H1 (cell line): ENCODE data around the gene FOXM1.

Source experiments
- BACH1 ChIP-seq: IDR thresholded peaks from 2 replicates; pipeline ENCODE4 v1.6.1; 2012; ENCODE audit warnings: low read length, improper control_type of control experiment
- EZH2 ChIP-seq: fragments of 200-600 bp; sonication (generic); IDR thresholded peaks from 2 replicates; pipeline ENCODE4 v1.7.1; 2012; ENCODE audit warnings: low read depth, mild to moderate bottlenecking, moderate library complexity, low read length, inconsistent platforms; ENCODE audit not compliant: severe bottlenecking
- JUND ChIP-seq: IDR thresholded peaks from 2 replicates; pipeline ENCODE4 v1.6.1; 2011; ENCODE audit warnings: mild to moderate bottlenecking, improper control_type of control experiment, low read length
- MAFK ChIP-seq: IDR thresholded peaks from 2 replicates; pipeline ENCODE4 v1.6.1; 2012; ENCODE audit warnings: low read depth, mild to moderate bottlenecking, improper control_type of control experiment, low read length
- POLR2A ChIP-seq, 2 experiments: IDR thresholded peaks; 1 replicate in 1 of 2; 2 replicates in 1 of 2; pipeline ENCODE4 v1.6.1; 2011; ENCODE audit warnings: low read depth in 2 of 2, low read length in 2 of 2, mild to moderate bottlenecking in 2 of 2; ENCODE audit errors: control extremely low read depth in 1 of 2
- POLR2AphosphoS5 ChIP-seq: IDR thresholded peaks from 2 replicates; pipeline ENCODE4 v1.6.1; 2011; ENCODE audit warnings: low read depth, low read length
- RXRA ChIP-seq: IDR thresholded peaks from 2 replicates; pipeline ENCODE4 v1.6.1; 2011; ENCODE audit warnings: low read depth, mild to moderate bottlenecking, low read length, moderate library complexity; ENCODE audit not compliant: insufficient read depth
- ZNF274 ChIP-seq: IDR thresholded peaks from 2 replicates; pipeline ENCODE4 v1.7.0; 2012; ENCODE audit warnings: low read length, borderline replicate concordance; ENCODE audit errors: extremely low read depth
- TF ChIP-seq, protein P1 (sequence below), 3 experiments: IDR thresholded peaks; 1 replicate in 2 of 3; 2 replicates in 1 of 3; pipeline versions ENCODE4 v1.5.1 to v1.6.1; 2011; ENCODE audit warnings: low read length in 3 of 3, mild to moderate bottlenecking in 3 of 3, inconsistent platforms in 2 of 3, low read depth in 1 of 3, moderate library complexity in 1 of 3; ENCODE audit not compliant: insufficient read depth in 1 of 3; ENCODE audit errors: control extremely low read depth in 1 of 3
- TF ChIP-seq, protein P2 (sequence below): IDR thresholded peaks from 2 replicates; pipeline ENCODE4 v1.6.1; 2011; ENCODE audit warnings: low read length, improper control_type of control experiment

DNA sequence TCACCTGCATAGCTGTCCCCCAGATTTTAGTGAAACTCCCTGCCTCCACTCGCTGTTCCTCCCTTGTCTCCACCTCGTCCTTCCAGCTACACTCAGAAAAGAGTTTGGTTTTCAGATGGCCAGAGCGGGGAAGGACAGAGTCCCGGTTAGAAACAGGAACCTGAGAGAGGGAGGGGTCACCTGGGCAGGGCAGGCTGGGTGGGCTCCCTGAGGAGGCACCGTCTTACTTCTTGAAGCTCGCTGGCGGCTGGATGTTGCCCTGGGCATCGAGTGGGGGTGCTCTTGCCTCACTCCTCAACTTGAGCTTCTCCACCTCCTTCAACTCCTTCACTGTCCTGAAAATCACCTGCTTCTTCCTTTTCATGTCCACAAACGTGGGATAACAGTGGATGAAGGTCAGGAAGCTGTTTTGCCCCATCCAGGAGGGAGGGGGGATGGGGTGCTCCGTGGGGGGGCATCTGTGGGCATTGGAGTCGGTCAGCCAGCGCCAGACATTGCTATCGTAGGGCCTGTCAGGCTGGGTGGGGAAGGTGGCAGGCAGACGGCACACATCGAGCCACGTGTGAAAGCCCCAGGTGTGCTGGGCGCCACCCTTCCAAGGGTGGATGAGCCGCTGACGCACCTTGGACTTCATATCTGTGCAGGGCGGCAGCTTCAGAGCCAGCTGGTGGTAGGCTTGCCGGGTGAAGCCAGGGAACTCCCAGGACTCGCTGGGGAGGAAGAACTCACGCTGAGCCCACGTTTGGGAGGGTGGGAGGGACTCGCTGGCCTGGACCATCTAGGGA lies 22.1 kb downstream of the FOXM1 start:
- TF ChIP-seq, protein P1, sequence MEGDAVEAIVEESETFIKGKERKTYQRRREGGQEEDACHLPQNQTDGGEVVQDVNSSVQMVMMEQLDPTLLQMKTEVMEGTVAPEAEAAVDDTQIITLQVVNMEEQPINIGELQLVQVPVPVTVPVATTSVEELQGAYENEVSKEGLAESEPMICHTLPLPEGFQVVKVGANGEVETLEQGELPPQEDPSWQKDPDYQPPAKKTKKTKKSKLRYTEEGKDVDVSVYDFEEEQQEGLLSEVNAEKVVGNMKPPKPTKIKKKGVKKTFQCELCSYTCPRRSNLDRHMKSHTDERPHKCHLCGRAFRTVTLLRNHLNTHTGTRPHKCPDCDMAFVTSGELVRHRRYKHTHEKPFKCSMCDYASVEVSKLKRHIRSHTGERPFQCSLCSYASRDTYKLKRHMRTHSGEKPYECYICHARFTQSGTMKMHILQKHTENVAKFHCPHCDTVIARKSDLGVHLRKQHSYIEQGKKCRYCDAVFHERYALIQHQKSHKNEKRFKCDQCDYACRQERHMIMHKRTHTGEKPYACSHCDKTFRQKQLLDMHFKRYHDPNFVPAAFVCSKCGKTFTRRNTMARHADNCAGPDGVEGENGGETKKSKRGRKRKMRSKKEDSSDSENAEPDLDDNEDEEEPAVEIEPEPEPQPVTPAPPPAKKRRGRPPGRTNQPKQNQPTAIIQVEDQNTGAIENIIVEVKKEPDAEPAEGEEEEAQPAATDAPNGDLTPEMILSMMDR (IDR thresholded peaks at IDR 0.05; ENCODE audit: control extremely low read depth in 1 of 3, insufficient read depth in 1 of 3, low read depth in 1 of 3, low read length in 3 of 3) = no peak
- TF ChIP-seq POLR2A (IDR thresholded peaks at IDR 0.05; ENCODE audit: control extremely low read depth in 1 of 2, low read depth in 2 of 2, low read length in 2 of 2) = no peak
- TF ChIP-seq, protein P2, sequence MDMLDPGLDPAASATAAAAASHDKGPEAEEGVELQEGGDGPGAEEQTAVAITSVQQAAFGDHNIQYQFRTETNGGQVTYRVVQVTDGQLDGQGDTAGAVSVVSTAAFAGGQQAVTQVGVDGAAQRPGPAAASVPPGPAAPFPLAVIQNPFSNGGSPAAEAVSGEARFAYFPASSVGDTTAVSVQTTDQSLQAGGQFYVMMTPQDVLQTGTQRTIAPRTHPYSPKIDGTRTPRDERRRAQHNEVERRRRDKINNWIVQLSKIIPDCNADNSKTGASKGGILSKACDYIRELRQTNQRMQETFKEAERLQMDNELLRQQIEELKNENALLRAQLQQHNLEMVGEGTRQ = no peak
- no peak for TF ChIP-seq ZNF274
- no peak for TF ChIP-seq BACH1
- TF ChIP-seq RXRA = no peak
- TF ChIP-seq MAFK = no peak
- TF ChIP-seq JUND = no peak
- TF ChIP-seq POLR2AphosphoS5 = no peak
- no peak for TF ChIP-seq EZH2
